ENCODE results near the gene TENT5C. TPM values are rescaled to one million over a fixed set of nuclear protein-coding genes. Genes with fewer than 3 reads are reported as not detected.

TENT5C gene
- total and polyA plus RNA-seq, 9 of the 15 experiments (the other 6 are each of a cell fraction or from before 2014, with no cell fraction given): 1.8 to 7.7 (median 4.0) TPM

DNA sequence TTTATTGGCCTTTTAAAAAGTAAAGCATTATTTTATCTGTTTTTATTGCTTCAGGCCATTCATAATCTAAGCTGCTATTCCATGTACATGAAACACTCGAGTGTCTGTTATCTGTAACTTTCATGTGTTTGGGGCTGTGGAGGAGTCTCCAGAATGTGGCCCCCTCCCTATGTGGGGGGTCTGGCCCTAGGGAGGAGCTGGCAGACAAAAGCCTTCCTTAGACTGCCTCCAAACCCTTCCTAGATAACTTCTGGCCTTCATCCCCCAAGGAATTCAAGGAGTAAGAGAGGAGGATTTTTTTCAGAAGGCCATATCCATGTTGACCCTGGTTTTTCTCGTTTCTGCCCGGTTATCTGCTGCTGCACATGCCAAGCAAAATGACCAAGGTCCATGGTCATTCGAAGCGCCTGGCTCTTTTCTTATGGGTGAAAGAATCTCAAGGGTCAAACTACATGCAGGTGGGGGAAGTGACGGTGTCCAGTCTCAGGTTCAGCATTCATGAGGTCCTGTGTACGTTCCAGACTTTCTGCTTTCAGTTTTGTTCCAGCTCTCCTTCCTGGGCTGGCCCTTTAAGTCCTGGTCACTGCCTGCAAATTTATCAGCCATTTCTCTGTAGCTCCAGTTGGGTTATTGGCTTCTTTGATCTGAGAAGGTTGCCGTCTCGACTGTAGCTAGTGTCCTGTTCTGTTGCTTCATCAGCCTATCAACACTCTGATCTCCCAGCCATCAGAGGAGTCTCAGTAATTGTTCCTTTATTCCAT is 8.3 kb downstream of the TENT5C start (continued):
- TF ChIP-seq NELFE (IDR thresholded peaks at IDR 0.05; ENCODE audit: insufficient read depth, insufficient read length) (no peak), ELF4 (CRISPR knock-in tag; IDR thresholded peaks at IDR 0.05) (no peak), SMAD2 (IDR thresholded peaks at IDR 0.05; ENCODE audit: low read depth, low read length) (no peak), SMARCB1 (IDR thresholded peaks at IDR 0.05; ENCODE audit: insufficient read length, low read depth) (no peak), ZNF23 (CRISPR knock-in tag; IDR thresholded peaks at IDR 0.05) (no peak), HDAC8 (tag; IDR thresholded peaks at IDR 0.05) (no peak), HNRNPH1 (optimal IDR thresholded peaks at IDR 0.05; ENCODE audit: low read depth, low read length) (no peak), ESRRA (IDR thresholded peaks at IDR 0.05; ENCODE audit: borderline replicate concordance, low read depth) (no peak), TCF3 (CRISPR knock-in tag; IDR thresholded peaks at IDR 0.05) (peak; percentile 78), ZNF778 (CRISPR knock-in tag; IDR thresholded peaks at IDR 0.05) (no peak), U2AF1 (optimal IDR thresholded peaks at IDR 0.05; ENCODE audit: low read depth, low read length) (no peak), HCFC1 (IDR thresholded peaks at IDR 0.05; ENCODE audit: low read depth, low read length) (peak; percentile 4; the same call in 1 of the 2 replicates), TAF7 (tag; IDR thresholded peaks at IDR 0.05) (no peak), ZNF76 (CRISPR knock-in tag; IDR thresholded peaks at IDR 0.05; ENCODE audit: borderline replicate concordance) (no peak), TAL1 (IDR thresholded peaks at IDR 0.05) (peak; percentile 57; the same call in 1 of the 2 replicates), KLF6 (CRISPR knock-in tag; IDR thresholded peaks at IDR 0.05; ENCODE audit: borderline replicate concordance) (no peak)
- TF ChIP-seq, protein P1, sequence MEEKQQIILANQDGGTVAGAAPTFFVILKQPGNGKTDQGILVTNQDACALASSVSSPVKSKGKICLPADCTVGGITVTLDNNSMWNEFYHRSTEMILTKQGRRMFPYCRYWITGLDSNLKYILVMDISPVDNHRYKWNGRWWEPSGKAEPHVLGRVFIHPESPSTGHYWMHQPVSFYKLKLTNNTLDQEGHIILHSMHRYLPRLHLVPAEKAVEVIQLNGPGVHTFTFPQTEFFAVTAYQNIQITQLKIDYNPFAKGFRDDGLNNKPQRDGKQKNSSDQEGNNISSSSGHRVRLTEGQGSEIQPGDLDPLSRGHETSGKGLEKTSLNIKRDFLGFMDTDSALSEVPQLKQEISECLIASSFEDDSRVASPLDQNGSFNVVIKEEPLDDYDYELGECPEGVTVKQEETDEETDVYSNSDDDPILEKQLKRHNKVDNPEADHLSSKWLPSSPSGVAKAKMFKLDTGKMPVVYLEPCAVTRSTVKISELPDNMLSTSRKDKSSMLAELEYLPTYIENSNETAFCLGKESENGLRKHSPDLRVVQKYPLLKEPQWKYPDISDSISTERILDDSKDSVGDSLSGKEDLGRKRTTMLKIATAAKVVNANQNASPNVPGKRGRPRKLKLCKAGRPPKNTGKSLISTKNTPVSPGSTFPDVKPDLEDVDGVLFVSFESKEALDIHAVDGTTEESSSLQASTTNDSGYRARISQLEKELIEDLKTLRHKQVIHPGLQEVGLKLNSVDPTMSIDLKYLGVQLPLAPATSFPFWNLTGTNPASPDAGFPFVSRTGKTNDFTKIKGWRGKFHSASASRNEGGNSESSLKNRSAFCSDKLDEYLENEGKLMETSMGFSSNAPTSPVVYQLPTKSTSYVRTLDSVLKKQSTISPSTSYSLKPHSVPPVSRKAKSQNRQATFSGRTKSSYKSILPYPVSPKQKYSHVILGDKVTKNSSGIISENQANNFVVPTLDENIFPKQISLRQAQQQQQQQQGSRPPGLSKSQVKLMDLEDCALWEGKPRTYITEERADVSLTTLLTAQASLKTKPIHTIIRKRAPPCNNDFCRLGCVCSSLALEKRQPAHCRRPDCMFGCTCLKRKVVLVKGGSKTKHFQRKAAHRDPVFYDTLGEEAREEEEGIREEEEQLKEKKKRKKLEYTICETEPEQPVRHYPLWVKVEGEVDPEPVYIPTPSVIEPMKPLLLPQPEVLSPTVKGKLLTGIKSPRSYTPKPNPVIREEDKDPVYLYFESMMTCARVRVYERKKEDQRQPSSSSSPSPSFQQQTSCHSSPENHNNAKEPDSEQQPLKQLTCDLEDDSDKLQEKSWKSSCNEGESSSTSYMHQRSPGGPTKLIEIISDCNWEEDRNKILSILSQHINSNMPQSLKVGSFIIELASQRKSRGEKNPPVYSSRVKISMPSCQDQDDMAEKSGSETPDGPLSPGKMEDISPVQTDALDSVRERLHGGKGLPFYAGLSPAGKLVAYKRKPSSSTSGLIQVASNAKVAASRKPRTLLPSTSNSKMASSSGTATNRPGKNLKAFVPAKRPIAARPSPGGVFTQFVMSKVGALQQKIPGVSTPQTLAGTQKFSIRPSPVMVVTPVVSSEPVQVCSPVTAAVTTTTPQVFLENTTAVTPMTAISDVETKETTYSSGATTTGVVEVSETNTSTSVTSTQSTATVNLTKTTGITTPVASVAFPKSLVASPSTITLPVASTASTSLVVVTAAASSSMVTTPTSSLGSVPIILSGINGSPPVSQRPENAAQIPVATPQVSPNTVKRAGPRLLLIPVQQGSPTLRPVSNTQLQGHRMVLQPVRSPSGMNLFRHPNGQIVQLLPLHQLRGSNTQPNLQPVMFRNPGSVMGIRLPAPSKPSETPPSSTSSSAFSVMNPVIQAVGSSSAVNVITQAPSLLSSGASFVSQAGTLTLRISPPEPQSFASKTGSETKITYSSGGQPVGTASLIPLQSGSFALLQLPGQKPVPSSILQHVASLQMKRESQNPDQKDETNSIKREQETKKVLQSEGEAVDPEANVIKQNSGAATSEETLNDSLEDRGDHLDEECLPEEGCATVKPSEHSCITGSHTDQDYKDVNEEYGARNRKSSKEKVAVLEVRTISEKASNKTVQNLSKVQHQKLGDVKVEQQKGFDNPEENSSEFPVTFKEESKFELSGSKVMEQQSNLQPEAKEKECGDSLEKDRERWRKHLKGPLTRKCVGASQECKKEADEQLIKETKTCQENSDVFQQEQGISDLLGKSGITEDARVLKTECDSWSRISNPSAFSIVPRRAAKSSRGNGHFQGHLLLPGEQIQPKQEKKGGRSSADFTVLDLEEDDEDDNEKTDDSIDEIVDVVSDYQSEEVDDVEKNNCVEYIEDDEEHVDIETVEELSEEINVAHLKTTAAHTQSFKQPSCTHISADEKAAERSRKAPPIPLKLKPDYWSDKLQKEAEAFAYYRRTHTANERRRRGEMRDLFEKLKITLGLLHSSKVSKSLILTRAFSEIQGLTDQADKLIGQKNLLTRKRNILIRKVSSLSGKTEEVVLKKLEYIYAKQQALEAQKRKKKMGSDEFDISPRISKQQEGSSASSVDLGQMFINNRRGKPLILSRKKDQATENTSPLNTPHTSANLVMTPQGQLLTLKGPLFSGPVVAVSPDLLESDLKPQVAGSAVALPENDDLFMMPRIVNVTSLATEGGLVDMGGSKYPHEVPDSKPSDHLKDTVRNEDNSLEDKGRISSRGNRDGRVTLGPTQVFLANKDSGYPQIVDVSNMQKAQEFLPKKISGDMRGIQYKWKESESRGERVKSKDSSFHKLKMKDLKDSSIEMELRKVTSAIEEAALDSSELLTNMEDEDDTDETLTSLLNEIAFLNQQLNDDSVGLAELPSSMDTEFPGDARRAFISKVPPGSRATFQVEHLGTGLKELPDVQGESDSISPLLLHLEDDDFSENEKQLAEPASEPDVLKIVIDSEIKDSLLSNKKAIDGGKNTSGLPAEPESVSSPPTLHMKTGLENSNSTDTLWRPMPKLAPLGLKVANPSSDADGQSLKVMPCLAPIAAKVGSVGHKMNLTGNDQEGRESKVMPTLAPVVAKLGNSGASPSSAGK (IDR thresholded peaks at IDR 0.05): 0 out of 2 replicates have a peak, but pooled peaks have one; percentile 61

Data from K562 (cell line).